ENCODE data around the gene AFF1. TPM values are rescaled to one million over a fixed set of nuclear protein-coding genes. Genes with fewer than 3 reads are reported as not detected.

AFF1 gene
- total and polyA plus RNA-seq, 2 experiments from 2014 or later: 9.4 to 13.8 TPM

GRCh38 chr4:87147116-87147515 lies 212.3 kb downstream of the AFF1 start:
- Histone ChIP-seq H3K9ac (no peak overlapping the region), H2AFZ (no peak overlapping the region), H3K4me3 (no peak overlapping the region), H3K4me1 (ENCODE audit: insufficient read depth) (no peaks in the 10 kb centered on the region), H3K79me2 (ENCODE audit: insufficient read depth) (no peaks in the 10 kb centered on the region), H4K20me1 (ENCODE audit: insufficient read depth) (no peaks in the 10 kb centered on the region), H3K36me3 (ENCODE audit: low read depth) (peaks cover 9% of the 10 kb centered on the region; the same call in 1 of the 2 replicates), H3F3A (ENCODE audit: insufficient read depth) (peaks cover 13% of the 10 kb centered on the region; the same call in 1 of the 2 replicates), H3K27me3 (replicated peaks; ENCODE audit: insufficient read depth) (no peaks in the 10 kb centered on the region), H3K4me2 (ENCODE audit: unreplicated experiment) (no peak overlapping the region), H3K9me3 (ENCODE audit: low read depth) (no peaks in the 10 kb centered on the region), H3K9me2 (ENCODE audit: insufficient read depth) (no peaks in the 10 kb centered on the region), H3K27ac (no peak overlapping the region)
- in situ Hi-C loops (cut with MboI): loop anchor here (25.0 kb wide), 1 partner anchor 315 kb away; no protein-coding TSS in a partner anchor
- 71 to 84% methylated on average over 3 of the region's 3 CpGs for WGBS, 2 experiments (ENCODE audit: low coverage in 1 of 2, low lambda C conversion rate in 2 of 2, missing lambda C conversion rate in 2 of 2)
- DNase-seq: no peak
- TF ChIP-seq EZH2 (IDR thresholded peaks at IDR 0.05; ENCODE audit: insufficient read depth, poor library complexity, severe bottlenecking) (no peak), EZH2phosphoT487 (IDR thresholded peaks at IDR 0.05; ENCODE audit: insufficient read depth, low read depth) (no peak)

DNA sequence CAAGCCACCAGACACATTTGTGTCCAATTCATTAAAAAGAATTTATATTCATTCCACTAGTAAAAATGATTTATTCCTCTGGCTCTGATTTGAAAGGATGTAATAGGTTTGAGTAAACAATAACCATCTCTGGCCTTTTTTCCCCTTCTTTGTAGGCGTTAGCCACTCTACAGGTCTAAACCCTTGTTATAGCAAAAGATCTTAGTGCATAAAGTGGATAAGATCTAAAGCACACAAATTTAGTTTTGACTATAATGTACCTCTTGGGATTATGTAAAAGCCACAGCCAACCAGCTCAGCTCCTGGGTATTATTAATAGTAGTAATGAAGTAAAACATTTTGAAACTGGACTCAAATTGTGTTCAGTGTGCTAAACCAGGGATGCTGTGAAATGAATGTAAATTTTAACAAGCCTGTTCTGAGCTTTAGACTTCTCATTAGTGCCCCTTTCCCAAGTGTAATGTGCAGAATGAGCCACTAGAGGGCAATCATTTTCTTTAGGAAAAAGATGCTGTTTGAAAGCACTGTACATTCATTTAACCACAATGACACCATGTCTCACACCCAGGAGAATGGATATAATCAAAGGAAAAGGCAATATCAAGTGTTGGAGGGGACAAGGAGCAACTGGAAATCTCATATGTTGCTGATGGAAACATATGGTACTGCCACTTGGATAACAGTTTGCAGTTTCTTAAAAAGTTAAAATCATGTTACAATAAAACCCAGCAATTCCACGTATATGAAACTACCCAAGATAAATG lies 215.9 kb downstream of the AFF1 start:
- WGBS, 2 experiments (ENCODE audit: low coverage in 1 of 2, low lambda C conversion rate in 2 of 2, missing lambda C conversion rate in 2 of 2): 4 to 7% methylated on average over 2 of the region's 2 CpGs
- Histone ChIP-seq H3K4me3 (no peak overlapping the region), H3K4me2 (ENCODE audit: unreplicated experiment) (no peak overlapping the region), H3K4me1 (ENCODE audit: insufficient read depth) (no peaks in the 10 kb centered on the region), H3K9me2 (ENCODE audit: insufficient read depth) (no peaks in the 10 kb centered on the region), H3K9ac (no peak overlapping the region), H3F3A (ENCODE audit: insufficient read depth) (0 out of 2 replicates have a peak, but pooled peaks cover 13% of the 10 kb centered on the region), H3K27ac (no peak overlapping the region), H3K79me2 (ENCODE audit: insufficient read depth) (no peaks in the 10 kb centered on the region), H2AFZ (no peak overlapping the region), H3K27me3 (replicated peaks; ENCODE audit: insufficient read depth) (no peaks in the 10 kb centered on the region), H3K36me3 (ENCODE audit: low read depth) (no peaks in the 10 kb centered on the region), H3K9me3 (ENCODE audit: low read depth) (no peaks in the 10 kb centered on the region), H4K20me1 (ENCODE audit: insufficient read depth) (no peaks in the 10 kb centered on the region)
- TF ChIP-seq EZH2 (IDR thresholded peaks at IDR 0.05; ENCODE audit: insufficient read depth, poor library complexity, severe bottlenecking) (no peak), EZH2phosphoT487 (IDR thresholded peaks at IDR 0.05; ENCODE audit: insufficient read depth, low read depth) (no peak)
- in situ Hi-C loops (cut with MboI): no loop called here
- peak; percentile 71 for DNase-seq

- Histone ChIP-seq H3K9me3 (ENCODE audit: low read depth) (no peaks in the 10 kb centered on the region), H3F3A (ENCODE audit: insufficient read depth) (0 out of 2 replicates have a peak, but pooled peaks cover 13% of the 10 kb centered on the region), H3K4me2 (ENCODE audit: unreplicated experiment) (no peak overlapping the region), H3K79me2 (ENCODE audit: insufficient read depth) (no peaks in the 10 kb centered on the region), H3K27me3 (replicated peaks; ENCODE audit: insufficient read depth) (no peaks in the 10 kb centered on the region), H3K4me1 (ENCODE audit: insufficient read depth) (no peaks in the 10 kb centered on the region), H3K27ac (no peak overlapping the region), H3K9ac (no peak overlapping the region), H3K9me2 (ENCODE audit: insufficient read depth) (no peaks in the 10 kb centered on the region), H3K4me3 (no peak overlapping the region), H3K36me3 (ENCODE audit: low read depth) (no peaks in the 10 kb centered on the region), H2AFZ (no peak overlapping the region), H4K20me1 (ENCODE audit: insufficient read depth) (no peaks in the 10 kb centered on the region)
- TF ChIP-seq EZH2phosphoT487 (IDR thresholded peaks at IDR 0.05; ENCODE audit: insufficient read depth, low read depth) (no peak), EZH2 (IDR thresholded peaks at IDR 0.05; ENCODE audit: insufficient read depth, poor library complexity, severe bottlenecking) (no peak)
- DNase-seq: peak; percentile 8
- in situ Hi-C loops (cut with MboI): no loop called here
- WGBS, 2 experiments (ENCODE audit: low coverage in 1 of 2, low lambda C conversion rate in 2 of 2, missing lambda C conversion rate in 2 of 2): 17 to 24% methylated on average over 1 of the region's 1 CpG
Measured at GRCh38 chr4:87151730-87152129, 216.9 kb downstream of the AFF1 start.

- Histone ChIP-seq H3K79me2 (ENCODE audit: insufficient read depth) (no peaks in the 10 kb centered on the region), H3K4me2 (ENCODE audit: unreplicated experiment) (no peak overlapping the region), H3K36me3 (ENCODE audit: low read depth) (no peaks in the 10 kb centered on the region), H3K4me1 (ENCODE audit: insufficient read depth) (no peaks in the 10 kb centered on the region), H3K27me3 (replicated peaks; ENCODE audit: insufficient read depth) (no peaks in the 10 kb centered on the region), H4K20me1 (ENCODE audit: insufficient read depth) (no peaks in the 10 kb centered on the region), H3K9me3 (ENCODE audit: low read depth) (no peaks in the 10 kb centered on the region), H3F3A (ENCODE audit: insufficient read depth) (0 out of 2 replicates have a peak, but pooled peaks cover 13% of the 10 kb centered on the region), H3K9ac (no peak overlapping the region), H3K9me2 (ENCODE audit: insufficient read depth) (no peaks in the 10 kb centered on the region), H3K4me3 (no peak overlapping the region), H2AFZ (no peak overlapping the region), H3K27ac (no peak overlapping the region)
- no peak for DNase-seq
- TF ChIP-seq EZH2phosphoT487 (IDR thresholded peaks at IDR 0.05; ENCODE audit: insufficient read depth, low read depth) (no peak), EZH2 (IDR thresholded peaks at IDR 0.05; ENCODE audit: insufficient read depth, poor library complexity, severe bottlenecking) (no peak)
- WGBS, 2 experiments (ENCODE audit: low coverage in 1 of 2, low lambda C conversion rate in 2 of 2, missing lambda C conversion rate in 2 of 2): 84 to 87% methylated on average over 14 of the region's 14 CpGs
- in situ Hi-C loops (cut with MboI): no loop called here
Measured at GRCh38 chr4:87152310-87153041, 217.7 kb downstream of the AFF1 start.

All from GM23248 (cell line).